AG08395 (cell line): ENCODE measurements around the gene ABHD11.
"Not testable (repeated sequence)": the region's sequence is repeated elsewhere in the genome, so short reads cannot be mapped to it uniquely, and the experiment has no call there.

Experiments
- DNase-seq: peaks from one replicate; pipeline ENCODE4 v3.0.0; 2012; ENCODE audit warnings: mixed read lengths, low spot score

ABHD11 gene

GRCh38 chr7:73742753-73743641 is 4.4 kb upstream of the ABHD11 start:
- no peak for DNase-seq

DNA sequence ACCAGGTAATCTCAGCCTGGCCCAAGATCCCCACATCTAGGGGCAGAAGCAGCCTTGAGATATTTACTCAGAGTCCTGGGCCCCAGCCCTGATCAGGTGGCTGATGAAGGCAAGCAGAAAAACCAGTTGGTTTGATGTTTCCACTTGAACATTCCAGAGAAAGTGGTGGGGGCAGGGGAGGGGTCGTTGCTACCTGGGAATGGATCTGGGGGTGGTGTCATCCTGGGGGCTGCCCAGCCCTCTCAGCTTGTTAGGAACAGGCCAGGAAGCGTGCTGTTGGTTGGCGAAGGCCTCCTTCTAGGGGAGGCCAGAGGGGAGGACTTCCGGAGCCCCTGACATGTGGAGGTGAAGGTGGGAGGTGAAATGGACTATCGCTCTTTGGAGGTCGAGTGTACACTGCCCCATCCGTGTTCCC is 3.7 kb upstream of the ABHD11 start:
- no peak for DNase-seq

DNA sequence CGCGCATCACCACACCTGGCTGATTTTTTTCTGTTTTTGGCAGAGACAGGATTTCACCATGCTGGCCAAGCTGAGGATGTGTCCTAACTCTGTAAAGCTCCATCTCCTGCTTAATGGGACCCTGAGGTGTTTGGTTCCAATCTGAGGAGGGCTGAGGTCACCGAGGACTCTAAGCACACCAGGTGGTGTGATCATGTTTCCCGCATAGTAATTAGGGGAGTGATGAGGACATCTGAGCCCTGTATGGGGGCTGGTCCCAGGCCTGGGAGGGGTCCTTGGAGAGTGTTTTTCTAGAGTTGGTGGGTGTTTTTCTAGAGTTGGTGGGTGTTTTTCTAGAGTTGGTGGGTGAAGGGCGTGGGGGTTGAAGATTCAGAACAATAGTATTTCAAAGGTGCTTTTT is 3.0 kb upstream of the ABHD11 start:
- no peak for DNase-seq

DNA sequence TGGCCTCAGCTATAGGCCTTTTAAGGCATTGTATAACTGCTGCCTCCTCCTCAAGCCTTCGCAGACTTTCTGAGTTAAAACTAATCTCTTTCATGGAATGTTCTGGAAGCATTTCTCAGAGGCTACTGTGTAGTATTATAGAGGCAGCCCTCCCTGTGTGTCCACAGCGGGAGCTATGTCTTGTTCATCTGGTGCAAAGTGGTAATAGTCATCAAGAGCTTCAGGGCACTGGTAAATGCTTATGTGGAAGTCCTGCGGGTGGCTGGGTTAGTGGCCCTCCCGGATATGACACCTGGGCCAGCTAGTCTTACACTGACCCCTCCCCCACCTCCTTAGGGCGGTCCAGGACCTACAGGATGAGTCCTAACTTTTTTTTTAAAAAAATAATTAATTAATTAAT is 2.2 kb upstream of the ABHD11 start:
- no peak for DNase-seq

DNA sequence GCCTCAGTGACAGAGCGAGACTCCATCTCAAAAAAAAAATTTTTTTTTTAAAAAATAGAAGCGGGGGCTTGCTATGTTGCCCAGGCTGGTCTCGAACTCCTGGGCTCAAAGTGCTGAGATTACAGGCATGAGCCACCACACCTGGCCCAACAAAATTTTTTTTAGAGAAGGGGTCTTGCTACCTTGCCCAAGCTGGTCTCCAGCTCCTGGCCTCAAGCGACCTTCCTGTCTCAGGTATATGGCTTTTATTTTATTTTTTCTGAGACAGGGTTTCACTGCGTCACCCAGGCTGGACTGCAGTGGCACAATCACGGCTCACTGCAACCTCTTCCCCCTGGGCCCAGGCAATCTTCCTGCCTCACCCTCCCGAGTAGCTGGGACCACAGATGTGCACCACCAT is 1.6 kb upstream of the ABHD11 start:
- no peak for DNase-seq

DNA sequence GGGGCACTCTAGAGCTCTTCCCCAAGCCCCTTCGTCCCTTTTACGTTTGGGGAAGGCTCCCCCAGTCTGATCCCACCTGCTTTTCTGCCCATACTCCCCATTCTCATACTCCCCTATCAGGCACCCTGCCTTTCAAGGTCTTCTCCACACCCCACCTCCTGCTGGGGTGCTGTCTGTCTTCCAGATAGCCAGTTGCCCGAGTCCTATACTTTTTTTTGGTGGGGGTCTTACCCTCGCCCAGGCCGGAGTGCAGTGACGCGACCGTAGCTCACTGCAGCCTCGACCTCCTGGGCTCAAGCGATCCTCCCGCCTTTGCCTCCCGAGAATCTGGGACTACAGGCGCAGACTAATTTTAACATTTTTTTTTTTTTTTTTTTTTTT is 775 bp upstream of the ABHD11 start:
- no peak for DNase-seq

GRCh38 chr7:73738220-73738611 is 386 bp downstream of the ABHD11 start:
- peak; percentile 82 for DNase-seq

GRCh38 chr7:73737491-73738219 is 947 bp downstream of the ABHD11 start:
- DNase-seq = no peak

GRCh38 chr7:73736885-73737284 is 1.7 kb downstream of the ABHD11 start:
- no peak for DNase-seq

DNA sequence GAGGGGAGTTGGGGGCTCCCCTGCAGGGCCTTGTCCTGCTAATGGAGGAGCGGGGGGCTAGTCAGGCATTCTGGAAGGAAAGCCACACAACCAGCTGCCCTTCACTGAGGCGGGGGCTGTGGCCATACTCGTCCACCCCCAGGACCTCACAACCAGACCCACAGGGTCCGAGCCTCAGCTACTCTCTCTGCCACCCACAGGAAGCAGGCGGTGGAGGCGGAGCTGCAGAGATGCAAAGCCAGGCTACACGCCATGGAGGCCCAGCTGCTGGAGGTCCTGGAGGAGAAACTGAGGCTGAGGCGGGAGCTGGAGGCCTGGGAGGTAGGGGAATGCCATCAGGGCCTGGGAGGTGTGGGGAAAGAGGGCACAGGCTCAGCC is 3.1 kb downstream of the ABHD11 start:
- no peak for DNase-seq

GRCh38 chr7:73734619-73735527 is 3.7 kb downstream of the ABHD11 start:
- peak; percentile 90 for DNase-seq

DNA sequence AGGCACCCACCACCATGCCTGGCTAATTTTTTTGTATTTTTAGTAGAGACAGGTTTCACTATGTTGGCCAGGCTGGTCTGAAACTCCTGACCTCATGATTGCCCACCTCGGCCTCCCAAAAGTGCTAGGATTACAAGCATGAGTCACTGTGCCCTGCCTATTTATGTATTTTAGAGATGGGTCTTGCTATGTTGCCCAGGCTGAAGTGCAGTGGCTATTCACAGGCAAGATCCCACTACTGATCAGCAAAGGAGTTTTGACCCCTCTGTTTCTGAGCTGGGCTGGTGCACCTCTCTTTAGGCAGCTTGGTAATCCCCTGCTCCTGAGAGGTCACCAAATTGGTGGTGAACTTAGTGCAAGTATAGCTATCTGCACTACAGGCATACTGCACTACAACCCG is 6.2 kb downstream of the ABHD11 start:
- DNase-seq = no peak

DNA sequence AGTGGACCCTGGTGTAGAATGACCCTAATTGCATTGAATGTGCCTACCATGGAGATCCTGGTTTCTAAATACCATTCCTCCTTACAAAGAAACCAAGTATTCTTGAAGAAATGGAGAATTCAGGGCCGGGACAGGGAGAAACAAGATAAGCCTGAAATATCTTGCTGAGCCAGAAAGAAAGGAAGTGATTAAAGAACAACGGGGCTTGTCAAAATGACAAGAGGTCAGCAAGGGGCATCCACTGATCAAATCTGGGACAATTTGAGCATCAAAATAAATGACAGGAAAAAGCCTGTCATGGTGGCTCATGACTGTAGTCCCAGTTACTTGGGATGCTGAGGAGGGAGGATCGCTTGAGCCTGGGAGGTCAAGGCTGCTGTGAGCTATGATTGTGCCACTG is 8.1 kb downstream of the ABHD11 start:
- no peak for DNase-seq

- no peak for DNase-seq
These were observed 10.1 kb downstream of the ABHD11 start for GRCh38 chr7:73728551-73728950.

DNA sequence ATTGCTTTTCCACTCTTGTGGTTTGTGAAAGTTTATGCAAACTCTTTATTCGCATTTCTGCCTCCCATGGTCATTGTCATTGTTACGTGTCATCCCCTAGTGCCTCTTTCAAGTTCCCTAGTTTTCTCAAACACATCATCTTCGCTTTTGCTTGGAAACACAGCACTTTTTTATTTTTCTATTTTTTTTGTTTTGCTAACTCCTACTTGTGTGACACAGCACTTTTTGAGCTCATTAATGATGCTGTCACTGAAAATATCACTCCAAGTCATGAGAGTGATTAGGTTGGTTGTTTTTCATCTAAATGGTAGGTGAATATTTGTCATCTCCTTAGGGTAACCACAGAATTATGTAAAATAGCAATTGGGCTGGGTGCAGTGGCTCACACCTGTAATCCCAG is 10.7 kb downstream of the ABHD11 start:
- no peak for DNase-seq

GRCh38 chr7:73726083-73726466 is 12.5 kb downstream of the ABHD11 start:
- DNase-seq = no peak

DNA sequence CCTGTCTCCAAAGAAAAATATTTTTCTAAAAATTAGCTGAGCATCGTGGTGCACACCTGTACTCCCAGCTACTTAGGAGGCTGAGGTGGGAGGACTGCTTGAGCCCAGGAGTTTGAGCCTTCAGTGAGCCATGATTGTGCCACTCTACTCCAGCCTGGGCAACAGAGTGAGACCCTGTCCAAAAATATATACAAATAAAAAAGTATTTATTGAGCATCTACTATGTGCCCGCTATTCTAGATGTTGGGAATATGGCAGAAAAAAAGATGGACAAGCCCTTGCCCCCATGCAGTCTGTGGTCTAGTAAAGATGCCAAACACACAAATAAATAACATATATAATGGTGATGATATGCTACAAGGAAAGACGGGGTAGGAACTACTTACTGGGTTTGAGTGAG is 14.8 kb downstream of the ABHD11 start:
- DNase-seq = no peak

DNA sequence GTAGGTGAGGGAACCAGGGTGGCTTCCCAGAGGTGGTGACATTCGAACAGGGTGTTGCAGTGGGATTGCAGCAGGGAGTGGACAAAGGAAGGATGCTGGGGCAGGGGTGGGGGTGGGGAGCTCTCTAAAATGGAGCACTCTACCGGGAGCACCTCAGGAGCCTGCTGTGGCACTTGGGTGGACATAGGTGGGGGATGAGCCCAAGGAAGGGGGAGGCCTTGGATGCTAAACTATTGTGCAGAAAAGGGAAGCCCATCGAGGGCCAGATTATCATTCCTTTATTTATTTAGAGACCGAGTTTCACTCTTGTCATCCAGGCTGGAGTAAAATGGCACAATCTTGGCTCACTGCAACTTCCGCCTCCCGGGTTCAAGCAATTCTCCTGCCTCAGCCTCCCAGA is 15.8 kb downstream of the ABHD11 start:
- DNase-seq = no peak

GRCh38 chr7:73722182-73722581 is 16.4 kb downstream of the ABHD11 start:
- not testable (repeated sequence) for DNase-seq

- no peak for DNase-seq
These were observed 17.2 kb downstream of the ABHD11 start for GRCh38 chr7:73721377-73721817.

- not testable (repeated sequence) for DNase-seq
These were observed 18.2 kb downstream of the ABHD11 start for GRCh38 chr7:73720443-73720842.

- DNase-seq = no peak
These were observed 18.8 kb downstream of the ABHD11 start for GRCh38 chr7:73719806-73720169.
